ENCODE data around the gene SLC12A9.
"Not testable (repeated sequence)": the region's sequence is repeated elsewhere in the genome, so short reads cannot be mapped to it uniquely, and the experiment has no call there.

Gene SLC12A9

GRCh38 chr7:100899432-100899831, 46.9 kb downstream of the SLC12A9 start:
- DNase-seq = no peak

GRCh38 chr7:100900978-100901377, 48.5 kb downstream of the SLC12A9 start:
- no peak for DNase-seq

DNA sequence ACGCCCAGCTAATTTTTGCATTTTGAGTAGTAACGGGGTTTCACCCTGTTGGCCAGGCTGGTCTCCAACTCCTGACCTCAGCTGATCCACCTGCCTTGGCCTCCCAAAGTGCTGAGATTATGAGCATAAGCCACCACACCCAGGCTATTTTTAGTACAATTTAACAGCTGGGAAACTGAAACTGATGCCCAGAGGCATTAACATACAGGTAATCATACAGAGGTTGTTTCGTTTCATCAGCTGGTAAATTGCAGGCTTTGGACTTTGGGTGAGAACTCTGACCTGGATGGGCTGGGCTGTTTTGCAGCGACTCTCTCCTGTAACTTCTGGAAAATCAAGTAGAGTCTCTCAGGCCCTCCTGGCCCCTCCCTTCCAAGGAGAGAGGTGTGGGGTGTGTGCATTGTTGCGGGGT, 49.4 kb downstream of the SLC12A9 start:
- no peak for DNase-seq

- DNase-seq = no peak
Measured at GRCh38 chr7:100902638-100903037, 50.1 kb downstream of the SLC12A9 start.

DNA sequence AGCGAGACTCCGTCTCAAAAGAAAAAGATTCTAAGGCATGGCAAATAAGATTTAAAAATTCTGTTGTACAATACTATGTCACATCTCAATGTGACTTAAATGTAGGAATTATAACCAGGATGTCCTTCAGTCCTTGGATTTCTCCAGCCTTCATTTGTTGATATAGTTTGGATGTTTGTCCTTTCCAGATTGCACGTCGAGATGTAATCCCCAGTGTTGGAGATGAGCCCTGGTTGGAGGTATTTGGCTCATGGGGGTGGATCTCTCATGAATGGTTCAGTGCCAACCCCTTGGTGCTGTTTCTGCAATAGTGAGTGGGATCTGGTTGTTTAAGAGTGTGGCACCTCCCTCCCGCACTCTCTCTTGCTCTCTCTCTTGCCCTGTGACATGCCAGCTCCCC, 56.0 kb downstream of the SLC12A9 start:
- no peak for DNase-seq

DNA sequence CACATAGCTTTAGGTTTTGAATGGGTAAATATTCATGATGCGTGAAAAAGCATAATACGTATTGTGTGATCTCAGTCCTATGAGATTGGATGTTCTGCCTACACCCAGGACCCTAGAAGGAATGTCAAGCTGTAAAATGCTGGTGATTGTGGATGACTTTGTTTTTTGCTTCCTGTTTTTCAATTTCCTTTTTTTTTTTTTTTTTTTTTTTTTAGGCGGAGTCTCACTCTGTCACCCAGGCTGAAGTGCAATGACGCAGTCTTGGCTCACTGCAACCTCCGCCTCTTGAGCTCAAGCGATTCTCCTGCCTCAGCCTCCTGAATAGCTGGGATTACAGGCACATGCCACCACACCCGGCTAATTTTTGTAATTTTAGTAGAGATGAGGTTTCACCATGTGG, 57.9 kb downstream of the SLC12A9 start:
- not testable (repeated sequence) for DNase-seq

DNA sequence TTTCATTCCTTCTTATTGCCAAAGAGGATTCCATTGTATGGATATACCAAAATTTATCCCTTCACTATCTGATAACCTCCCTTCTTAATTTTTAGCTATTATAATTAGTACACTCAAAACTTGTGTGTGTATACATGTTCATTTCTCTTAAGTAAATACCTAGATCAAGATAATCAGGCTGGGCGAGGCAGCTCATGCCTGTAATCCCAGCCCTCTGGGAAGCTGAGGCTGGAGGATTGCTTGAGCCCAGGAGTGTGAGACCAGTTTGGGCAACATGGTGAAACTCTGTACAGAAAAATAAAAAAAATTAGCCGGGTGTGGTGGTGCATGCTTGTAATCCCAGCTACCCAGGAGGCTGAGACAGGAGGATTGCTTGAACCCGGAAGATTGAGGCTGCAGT, 59.0 kb downstream of the SLC12A9 start:
- DNase-seq = no peak

DNA sequence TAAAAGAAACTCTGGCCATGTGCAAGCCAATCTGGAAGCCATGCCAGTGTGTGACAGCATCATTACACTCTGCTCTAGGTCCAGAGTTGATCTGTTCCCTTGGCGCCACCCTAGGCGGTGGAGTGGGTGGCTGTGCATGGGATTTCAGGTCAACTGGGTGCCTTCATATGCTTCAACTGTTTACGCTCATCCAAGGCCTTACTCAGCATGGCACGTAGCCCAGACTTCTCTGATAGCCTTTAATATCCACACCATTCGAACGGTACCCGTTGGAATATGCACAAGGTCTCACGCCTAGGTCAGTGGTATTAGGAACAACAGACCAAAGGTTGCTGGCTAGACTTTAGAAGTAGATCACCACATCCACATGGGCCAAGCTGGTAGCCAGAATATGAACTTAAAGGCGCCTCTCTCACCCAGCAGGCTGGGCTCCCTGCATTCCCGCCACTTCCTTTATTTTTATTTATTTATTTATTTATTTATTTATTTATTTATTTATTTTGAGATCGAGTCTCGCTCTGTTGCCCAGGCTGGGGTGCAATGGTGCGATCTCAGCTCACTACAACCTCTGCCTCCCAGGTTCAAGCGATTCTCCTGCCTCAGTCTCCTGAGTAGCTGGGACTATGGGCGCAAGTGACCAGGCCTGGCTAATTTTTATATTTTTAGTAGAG, 61.8 kb downstream of the SLC12A9 start:
- no peak for DNase-seq

GRCh38 chr7:100914879-100915447, 62.5 kb downstream of the SLC12A9 start:
- no peak for DNase-seq

Measured in activated CD4-positive, alpha-beta T cell treated with anti-CD3 and anti-CD28 coated beads, Interleukin-2, amount 50 U/mL, for 4 hours (primary cell).